ENCODE results near the gene IL23R. TPM values are rescaled to one million over a fixed set of nuclear protein-coding genes. Genes with fewer than 3 reads are reported as not detected.

Gene IL23R
- total RNA-seq, 2 donors from 2014 or later = 0.74 TPM; not detected in 1

DNA sequence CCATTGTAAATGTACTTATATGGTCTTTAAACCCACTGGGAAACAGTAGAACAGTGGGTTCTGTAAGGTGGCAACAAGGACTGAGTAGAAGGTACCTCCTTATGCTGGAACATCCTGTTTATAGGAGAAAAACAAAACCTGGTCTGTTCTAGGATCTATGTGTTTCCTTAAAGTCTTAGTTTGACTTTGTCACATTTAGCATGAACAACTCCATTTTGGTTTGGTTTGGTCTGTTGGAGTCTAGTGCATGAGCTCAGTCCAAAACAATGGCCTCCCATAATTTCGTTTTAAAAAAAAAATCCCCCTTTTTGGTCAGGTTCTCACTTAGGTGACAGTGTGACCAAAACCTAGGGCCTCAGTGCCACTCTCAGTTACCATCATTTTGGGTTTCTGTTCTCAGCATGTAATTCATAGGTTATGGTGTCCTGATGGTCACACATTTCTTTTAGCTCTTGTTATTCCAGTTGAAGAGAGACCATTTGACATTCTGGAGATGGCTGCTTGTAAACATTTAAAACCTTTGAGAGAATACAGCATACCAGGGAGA, 75.0 kb downstream of the IL23R start:
- H3K9me3 ChIP-seq = no peaks in the 10 kb centered on the region
- no peaks in the 10 kb centered on the region for H3K4me1 ChIP-seq (replicated peaks)
- intact Hi-C loops (cut with DNase I) = no loop called here
- H3K27me3 ChIP-seq (replicated peaks; ENCODE audit: insufficient read depth) = no peaks in the 10 kb centered on the region
- no peak for TF ChIP-seq POLR2A (IDR thresholded peaks at IDR 0.05)
- TF ChIP-seq, protein P1, sequence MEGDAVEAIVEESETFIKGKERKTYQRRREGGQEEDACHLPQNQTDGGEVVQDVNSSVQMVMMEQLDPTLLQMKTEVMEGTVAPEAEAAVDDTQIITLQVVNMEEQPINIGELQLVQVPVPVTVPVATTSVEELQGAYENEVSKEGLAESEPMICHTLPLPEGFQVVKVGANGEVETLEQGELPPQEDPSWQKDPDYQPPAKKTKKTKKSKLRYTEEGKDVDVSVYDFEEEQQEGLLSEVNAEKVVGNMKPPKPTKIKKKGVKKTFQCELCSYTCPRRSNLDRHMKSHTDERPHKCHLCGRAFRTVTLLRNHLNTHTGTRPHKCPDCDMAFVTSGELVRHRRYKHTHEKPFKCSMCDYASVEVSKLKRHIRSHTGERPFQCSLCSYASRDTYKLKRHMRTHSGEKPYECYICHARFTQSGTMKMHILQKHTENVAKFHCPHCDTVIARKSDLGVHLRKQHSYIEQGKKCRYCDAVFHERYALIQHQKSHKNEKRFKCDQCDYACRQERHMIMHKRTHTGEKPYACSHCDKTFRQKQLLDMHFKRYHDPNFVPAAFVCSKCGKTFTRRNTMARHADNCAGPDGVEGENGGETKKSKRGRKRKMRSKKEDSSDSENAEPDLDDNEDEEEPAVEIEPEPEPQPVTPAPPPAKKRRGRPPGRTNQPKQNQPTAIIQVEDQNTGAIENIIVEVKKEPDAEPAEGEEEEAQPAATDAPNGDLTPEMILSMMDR (IDR thresholded peaks at IDR 0.05) = no peak
- no peak overlapping the region for H3K27ac ChIP-seq
- H3K4me3 ChIP-seq = no peak overlapping the region
- 96% methylated on average over 1 of the region's 1 CpG for WGBS
- DNase-seq (ENCODE audit: low spot score) = no peak
- H3K36me3 ChIP-seq = no peaks in the 10 kb centered on the region

DNA sequence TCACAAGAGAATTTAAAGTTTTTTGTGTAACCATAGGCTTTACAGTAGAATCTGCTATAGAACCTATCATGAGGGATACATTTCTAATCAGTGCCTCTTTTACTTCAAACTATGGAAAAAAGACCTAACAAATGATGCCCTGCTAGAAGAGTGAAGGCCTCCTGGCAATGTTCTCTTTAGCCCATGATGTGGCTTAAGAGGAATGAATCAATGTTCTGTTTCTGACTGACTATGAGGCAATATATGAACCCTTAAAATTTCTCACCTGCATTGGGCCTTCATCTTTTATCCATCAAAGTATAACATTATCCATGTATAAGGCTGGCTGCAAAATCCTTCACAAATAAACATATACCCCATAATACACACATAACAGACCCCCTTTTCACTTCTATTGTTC, 75.8 kb downstream of the IL23R start:
- Histone ChIP-seq H3K27ac (no peak overlapping the region), H3K36me3 (no peaks in the 10 kb centered on the region), H3K4me1 (replicated peaks) (no peaks in the 10 kb centered on the region), H3K27me3 (replicated peaks; ENCODE audit: insufficient read depth) (no peaks in the 10 kb centered on the region), H3K4me3 (no peak overlapping the region), H3K9me3 (no peaks in the 10 kb centered on the region)
- DNase-seq (ENCODE audit: low spot score) = no peak
- no peak for TF ChIP-seq POLR2AphosphoS5 (IDR thresholded peaks at IDR 0.05)
- no peak for TF ChIP-seq POLR2A (IDR thresholded peaks at IDR 0.05)
- TF ChIP-seq, protein P1 (IDR thresholded peaks at IDR 0.05) = no peak
- intact Hi-C loops (cut with DNase I) = no loop called here

DNA sequence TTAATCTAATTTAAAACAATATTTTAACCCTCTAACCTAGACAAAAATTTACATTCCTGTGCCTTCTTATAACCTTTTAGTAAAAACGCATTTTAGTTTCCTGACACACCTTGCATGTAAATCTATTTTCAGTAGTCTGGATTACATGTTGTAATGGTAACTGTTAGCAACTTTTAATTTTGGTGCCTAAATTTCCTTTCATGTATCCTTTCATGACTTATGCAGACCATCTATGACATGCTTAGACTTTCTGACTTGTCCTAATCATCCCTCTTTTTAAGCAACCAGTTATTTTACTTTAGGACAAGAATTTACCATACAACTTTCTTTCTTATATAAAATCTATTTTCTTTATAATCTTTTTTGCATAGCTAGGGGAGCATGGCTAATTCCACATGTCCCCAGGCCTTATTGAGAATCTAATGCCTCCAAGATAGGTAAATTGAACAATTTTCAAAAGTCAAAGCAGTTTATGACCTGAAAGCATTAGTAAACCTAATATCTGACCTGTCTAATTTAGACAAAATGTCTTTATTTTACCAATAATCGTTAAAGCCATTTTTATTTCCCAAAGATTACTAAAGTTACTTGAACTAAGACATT, 83.9 kb downstream of the IL23R start:
- Histone ChIP-seq H3K27ac (no peak overlapping the region), H3K36me3 (no peaks in the 10 kb centered on the region), H3K4me1 (replicated peaks) (no peaks in the 10 kb centered on the region), H3K9me3 (no peaks in the 10 kb centered on the region), H3K27me3 (replicated peaks; ENCODE audit: insufficient read depth) (no peaks in the 10 kb centered on the region), H3K4me3 (no peak overlapping the region)
- intact Hi-C loops (cut with DNase I) = no loop called here
- DNase-seq (ENCODE audit: low spot score) = no peak
- TF ChIP-seq, protein P1 (IDR thresholded peaks at IDR 0.05) = no peak
- no peak for TF ChIP-seq POLR2A (IDR thresholded peaks at IDR 0.05)
- no peak for TF ChIP-seq POLR2AphosphoS5 (IDR thresholded peaks at IDR 0.05)
- WGBS = 91% methylated on average over 2 of the region's 2 CpGs

DNA sequence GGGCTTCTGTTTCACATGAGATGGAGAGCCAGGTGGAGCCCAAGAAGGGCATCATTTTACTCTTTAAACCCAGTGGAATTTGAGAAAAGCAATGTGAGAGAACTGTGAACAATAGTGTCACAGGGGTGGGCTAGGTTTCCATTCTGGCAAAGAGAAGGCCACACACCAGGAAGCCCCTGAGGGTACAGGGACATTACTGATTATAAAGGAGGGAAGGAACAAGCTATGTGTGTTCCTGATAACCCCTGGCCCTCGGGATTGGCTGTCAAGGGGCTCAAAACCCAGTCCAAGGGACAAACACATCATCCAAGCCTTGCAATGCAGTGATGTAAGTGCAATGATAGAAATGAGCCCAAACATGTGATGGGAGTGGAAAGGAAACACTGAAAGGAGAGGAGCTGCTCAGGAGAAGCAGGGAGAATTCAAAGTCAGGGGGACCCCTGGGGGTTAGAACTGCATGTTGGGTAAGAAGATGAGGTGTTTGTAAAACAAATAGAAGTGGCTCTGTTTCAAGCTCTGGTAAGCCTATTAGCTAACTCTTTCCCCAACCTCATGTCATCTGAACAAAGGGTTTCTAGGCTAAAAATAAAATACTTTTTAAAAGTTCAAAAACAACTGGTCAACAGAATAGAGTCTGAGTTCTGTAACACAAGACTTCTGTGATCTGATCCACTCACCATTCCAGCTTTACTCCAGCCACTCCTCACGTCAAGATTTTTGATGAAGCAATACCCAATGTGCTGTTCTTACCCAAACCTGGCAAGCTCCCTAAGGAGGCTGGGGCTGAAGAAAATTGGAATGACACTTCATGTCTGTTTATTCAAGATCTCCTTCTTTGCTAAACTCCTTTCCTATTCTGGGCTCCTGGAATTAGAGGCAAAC, 90.3 kb downstream of the IL23R start:
- TF ChIP-seq POLR2AphosphoS5 (IDR thresholded peaks at IDR 0.05) = no peak
- TF ChIP-seq, protein P1 (IDR thresholded peaks at IDR 0.05) = no peak
- no peak for TF ChIP-seq POLR2A (IDR thresholded peaks at IDR 0.05)
- no peak for DNase-seq (ENCODE audit: low spot score)
- WGBS = 44% methylated on average over 2 of the region's 2 CpGs
- H3K4me3 ChIP-seq = no peak overlapping the region
- H3K27me3 ChIP-seq (replicated peaks; ENCODE audit: insufficient read depth) = no peaks in the 10 kb centered on the region
- H3K9me3 ChIP-seq = no peaks in the 10 kb centered on the region
- no peak overlapping the region for H3K27ac ChIP-seq
- H3K36me3 ChIP-seq = no peaks in the 10 kb centered on the region
- H3K4me1 ChIP-seq (replicated peaks) = no peaks in the 10 kb centered on the region
- intact Hi-C loops (cut with DNase I) = no loop called here
